Measurements from ENCODE around the gene CCT8.
A peak's percentile ranks its signal among the peaks of the same experiment; 100 is the strongest.

CCT8 gene

GRCh38 chr21:29073222-29074006 lies at the start of gene CCT8:
Gene CCT8 (minus strand): TSS chr21:29073648. CDS start chr21:29073590, 58 bp downstream.
- DNase-seq (ENCODE audit: low spot score): peak; percentile 100

- DNase-seq (ENCODE audit: low spot score): no peak
Measured at GRCh38 chr21:29121759-29122158, 48.3 kb upstream of the CCT8 start.

- no peak for DNase-seq (ENCODE audit: low spot score)
Measured at GRCh38 chr21:29117372-29117955, 44.0 kb upstream of the CCT8 start.

GRCh38 chr21:29115899-29116298 lies 42.5 kb upstream of the CCT8 start:
- DNase-seq (ENCODE audit: low spot score): no peak

GRCh38 chr21:29114765-29115500 lies 41.5 kb upstream of the CCT8 start:
- DNase-seq (ENCODE audit: low spot score): no peak

GRCh38 chr21:29105218-29105617 lies 31.8 kb upstream of the CCT8 start:
- no peak for DNase-seq (ENCODE audit: low spot score)

- DNase-seq (ENCODE audit: low spot score): no peak
Measured at GRCh38 chr21:29104239-29104708, 30.8 kb upstream of the CCT8 start.

- DNase-seq (ENCODE audit: low spot score): no peak
Measured at GRCh38 chr21:29102791-29103257, 29.4 kb upstream of the CCT8 start.

- no peak for DNase-seq (ENCODE audit: low spot score)
Measured at GRCh38 chr21:29098156-29098555, 24.7 kb upstream of the CCT8 start.

GRCh38 chr21:29096218-29097015 lies 23.0 kb upstream of the CCT8 start:
- DNase-seq (ENCODE audit: low spot score): no peak

GRCh38 chr21:29092102-29092959 lies 18.9 kb upstream of the CCT8 start:
- DNase-seq (ENCODE audit: low spot score): no peak

GRCh38 chr21:29091033-29091432 lies 17.6 kb upstream of the CCT8 start:
- DNase-seq (ENCODE audit: low spot score): no peak

- DNase-seq (ENCODE audit: low spot score): peak; percentile 31
Measured at GRCh38 chr21:29085106-29085752, 11.8 kb upstream of the CCT8 start.

- DNase-seq (ENCODE audit: low spot score): no peak
Measured at GRCh38 chr21:29084372-29084771, 10.9 kb upstream of the CCT8 start.

- no peak for DNase-seq (ENCODE audit: low spot score)
Measured at GRCh38 chr21:29083306-29083705, 9.9 kb upstream of the CCT8 start.

GRCh38 chr21:29082046-29082815 lies 8.8 kb upstream of the CCT8 start:
- DNase-seq (ENCODE audit: low spot score): no peak

- DNase-seq (ENCODE audit: low spot score): peak; percentile 31
Measured at GRCh38 chr21:29080454-29080941, 7.0 kb upstream of the CCT8 start.

- DNase-seq (ENCODE audit: low spot score): no peak
Measured at GRCh38 chr21:29078869-29079767, 5.7 kb upstream of the CCT8 start.

All from cerebellar cortex (tissue), 1 donor.